Stomach (tissue), 4 donors: Measurements from ENCODE around the gene FBXL19.

ENCODE experiments used
- CTCF ChIP-seq, 7 experiments: fragments of 450-650 bp in 4 of 7; fragments of 200-600 bp in 3 of 7; sonication (generic) in 3 of 7; IDR thresholded peaks; one replicate each; pipeline ENCODE4 v1.5.1; 2016 to 2019; ENCODE audit warnings: antibody characterized with exemption in 7 of 7, control low read depth in 2 of 7, mild to moderate bottlenecking in 1 of 7
- EP300 ChIP-seq: sonication (generic); formaldehyde crosslinking; IDR thresholded peaks from one replicate; pipeline ENCODE4 v1.6.1; 2017; ENCODE audit warnings: antibody characterized with exemption
- POLR2A ChIP-seq, 4 donors: fragments of 450-650 bp; IDR thresholded peaks; one replicate each; pipeline ENCODE4 v1.6.1; 2016; ENCODE audit warnings: antibody characterized with exemption in 4 of 4, control low read depth in 2 of 4, mild to moderate bottlenecking in 1 of 4, moderate library complexity in 1 of 4
- POLR2AphosphoS5 ChIP-seq, 3 donors: sonication (generic); formaldehyde crosslinking; IDR thresholded peaks; one replicate each; pipeline ENCODE4 v1.6.1; 2016; ENCODE audit warnings: antibody characterized with exemption in 3 of 3

GRCh38 chr16:30983289-30983889 lies 60.0 kb downstream of the FBXL19 start:
- no peak for TF ChIP-seq POLR2A (IDR thresholded peaks at IDR 0.05)
- no peak for TF ChIP-seq CTCF (IDR thresholded peaks at IDR 0.05)
- no peak for TF ChIP-seq EP300
- no peak for TF ChIP-seq POLR2AphosphoS5 (IDR thresholded peaks at IDR 0.05)
